HG02885 (cell line): ENCODE data around the gene ARHGAP15.

Experiments used
- ATAC-seq: cut with Tn5 transposase; IDR thresholded peaks from one replicate; pipeline ENCODE4 v1.9.1; 2021; ENCODE audit warnings: mild to moderate bottlenecking; ENCODE audit not compliant: unreplicated experiment, poor library complexity

Gene ARHGAP15

DNA sequence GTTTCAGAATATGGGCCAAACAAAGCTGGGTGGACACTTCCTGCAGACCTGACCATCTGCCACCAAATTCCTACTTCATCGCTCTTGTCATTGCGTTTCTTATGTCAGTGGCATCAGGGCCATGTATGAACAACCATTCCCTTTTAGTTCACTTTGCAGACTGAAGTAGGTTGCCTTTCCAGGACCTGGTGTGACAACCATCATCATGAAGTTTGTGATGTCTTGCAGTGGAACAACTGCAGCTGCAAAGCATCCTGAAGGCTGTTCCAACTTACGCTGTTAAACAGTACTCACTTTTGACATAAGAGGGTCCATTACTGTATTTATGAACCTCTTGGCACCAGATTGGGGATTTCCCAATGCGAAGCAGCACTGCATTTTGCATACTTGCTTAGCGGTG, 511.6 kb downstream of the ARHGAP15 start:
- no peak for ATAC-seq

- peak; percentile 37 for ATAC-seq
These were observed 516.9 kb downstream of the ARHGAP15 start for GRCh38 chr2:143645921-143646645.

DNA sequence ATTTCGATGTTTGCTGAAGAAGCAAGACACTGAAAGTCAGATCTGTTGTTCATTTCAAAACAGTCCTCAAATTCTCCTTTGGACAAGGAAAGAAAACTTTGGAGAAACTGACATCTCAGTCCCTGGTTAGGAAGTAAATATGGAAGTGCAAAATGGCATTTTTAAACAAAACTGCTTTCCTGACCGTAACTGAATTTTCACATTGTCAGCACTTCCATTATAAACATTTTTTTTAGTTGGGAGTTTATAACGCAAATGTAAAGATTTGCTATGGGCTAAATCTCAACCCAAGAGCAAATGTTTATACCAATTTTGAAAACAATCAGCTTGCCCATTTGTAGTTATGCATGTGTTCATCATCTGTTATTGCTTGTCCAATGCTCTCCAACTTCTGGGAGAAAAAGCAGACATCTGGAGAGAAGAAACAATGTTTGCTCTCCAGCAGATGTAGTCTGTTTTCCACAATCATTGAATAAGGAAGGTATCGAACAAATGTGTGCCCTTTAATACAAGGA, 520.1 kb downstream of the ARHGAP15 start:
- no peak for ATAC-seq

GRCh38 chr2:143652692-143653091, 523.5 kb downstream of the ARHGAP15 start:
- ATAC-seq: no peak

DNA sequence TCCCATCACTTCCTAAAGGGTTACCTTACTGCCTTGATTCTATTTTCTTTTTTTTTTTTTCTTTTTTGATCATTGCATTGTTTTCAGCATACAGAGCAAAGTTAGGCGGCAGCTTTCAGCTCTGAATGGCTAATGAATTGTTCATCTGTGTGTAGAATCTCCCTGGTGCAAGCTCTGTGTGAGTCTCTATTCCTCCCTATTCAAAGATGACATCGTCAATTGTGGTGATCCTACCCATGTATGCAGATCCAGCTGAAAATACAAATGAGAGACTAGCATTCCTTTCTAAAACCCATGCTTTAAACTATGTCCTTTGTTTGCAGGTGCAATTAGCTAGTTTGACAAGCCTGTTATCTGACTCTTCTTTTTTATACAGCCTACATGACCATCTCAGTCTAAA, 539.0 kb downstream of the ARHGAP15 start:
- no peak for ATAC-seq

- ATAC-seq: no peak
These were observed 544.8 kb downstream of the ARHGAP15 start for GRCh38 chr2:143674051-143674450.

DNA sequence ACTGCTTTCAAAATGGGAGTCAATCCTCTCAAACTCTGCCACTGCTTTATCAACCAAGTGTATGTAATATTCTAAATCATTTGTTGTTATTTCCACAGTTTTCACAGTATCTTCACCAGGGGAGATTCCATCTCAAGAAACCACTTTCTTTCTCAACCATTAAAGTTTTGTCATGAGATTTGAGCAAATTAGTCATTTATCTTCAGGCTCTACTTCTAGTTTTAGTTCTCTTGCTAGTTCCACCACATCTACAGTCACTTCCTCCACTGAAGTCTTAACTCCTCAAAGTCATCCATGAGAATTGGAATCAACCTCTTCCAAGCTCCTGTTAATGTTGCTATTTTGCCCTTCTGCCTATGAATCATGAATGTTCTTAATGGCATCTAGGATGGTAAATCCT, 545.8 kb downstream of the ARHGAP15 start:
- ATAC-seq: no peak

DNA sequence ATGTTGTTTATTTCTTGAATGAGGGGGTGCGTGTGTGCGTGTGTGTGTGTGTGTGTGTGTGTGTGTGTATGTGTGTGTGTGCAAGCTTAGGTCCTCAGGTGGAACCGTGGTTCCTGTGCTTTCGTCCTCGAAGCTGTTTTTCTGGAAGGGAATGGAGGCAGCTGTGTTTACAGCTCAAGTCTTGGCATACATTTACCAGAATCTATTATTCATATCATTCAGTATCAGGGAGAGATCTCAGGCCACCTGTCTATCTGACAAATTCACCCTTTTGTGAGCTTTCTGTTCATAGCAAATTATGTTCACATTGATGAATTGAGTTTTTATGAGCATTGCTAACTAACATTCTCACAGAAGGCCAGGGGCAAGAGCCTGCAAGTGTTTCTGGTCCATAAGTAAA, 550.4 kb downstream of the ARHGAP15 start:
- ATAC-seq: no peak

- ATAC-seq: no peak
These were observed 551.7 kb downstream of the ARHGAP15 start for GRCh38 chr2:143680885-143681405.

DNA sequence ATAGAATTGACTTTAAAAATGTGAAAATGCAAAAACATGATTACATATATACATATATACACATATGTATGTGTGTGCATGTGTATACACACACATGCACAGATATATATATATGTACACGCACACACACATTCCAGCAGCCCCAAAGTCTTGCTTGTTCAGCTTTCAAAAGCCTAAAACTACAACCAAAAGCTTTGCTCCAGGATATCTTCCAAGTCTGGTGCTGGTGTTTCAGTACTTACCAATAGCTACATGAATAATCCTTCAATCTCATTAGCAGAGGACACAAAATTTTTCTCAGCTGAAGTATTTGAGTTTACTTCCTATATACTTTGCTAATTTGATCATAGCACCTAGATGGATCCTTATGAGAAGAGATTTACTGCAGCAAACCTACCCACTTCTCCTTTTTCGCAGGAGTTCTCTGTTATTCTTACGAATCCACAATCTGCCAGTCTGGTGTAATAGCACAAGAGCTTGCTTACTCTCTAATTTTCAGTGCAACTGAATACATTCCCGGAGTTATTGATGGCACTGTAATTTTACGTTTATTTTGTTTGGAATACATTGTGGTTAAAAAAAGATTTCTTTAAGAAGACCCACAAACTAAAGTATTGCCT, 553.3 kb downstream of the ARHGAP15 start:
- ATAC-seq: no peak

GRCh38 chr2:143683977-143684376, 554.8 kb downstream of the ARHGAP15 start:
- ATAC-seq: no peak

DNA sequence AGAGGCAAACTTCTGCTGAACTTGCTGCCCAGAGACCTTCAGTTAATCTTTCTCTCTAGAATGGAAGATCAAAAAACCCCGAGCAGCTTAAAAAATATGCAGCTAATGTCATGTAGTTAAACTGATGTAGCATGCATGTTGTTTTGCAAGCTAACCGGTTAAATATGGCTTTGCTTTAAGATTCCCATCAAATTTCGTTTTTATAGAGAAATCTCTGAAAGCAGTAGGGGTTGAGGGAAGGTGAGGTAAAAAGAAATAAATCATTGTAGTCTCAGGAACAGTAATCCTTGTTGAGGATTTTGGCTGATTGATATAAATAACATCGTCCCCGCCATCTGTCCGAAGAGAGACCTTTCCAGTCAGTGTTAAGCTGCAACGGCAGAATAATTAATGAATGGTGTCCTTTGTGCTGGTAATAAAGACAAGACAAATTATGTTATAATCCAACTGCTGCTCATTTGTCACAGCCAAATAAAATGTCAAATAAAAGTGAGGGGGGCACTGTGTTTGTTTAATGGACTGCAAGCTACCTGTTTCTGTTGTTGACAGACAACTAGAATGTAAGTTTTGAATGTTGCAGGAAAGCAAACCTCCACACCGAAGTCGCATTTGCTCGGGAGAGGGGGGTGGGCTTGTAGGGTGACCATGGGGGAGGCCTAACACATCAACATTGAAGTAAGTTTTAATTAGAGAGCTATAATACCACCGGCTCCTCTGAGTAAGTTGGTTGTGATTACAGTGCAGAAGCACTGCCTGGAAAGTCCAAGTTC, 555.5 kb downstream of the ARHGAP15 start:
- no peak for ATAC-seq

DNA sequence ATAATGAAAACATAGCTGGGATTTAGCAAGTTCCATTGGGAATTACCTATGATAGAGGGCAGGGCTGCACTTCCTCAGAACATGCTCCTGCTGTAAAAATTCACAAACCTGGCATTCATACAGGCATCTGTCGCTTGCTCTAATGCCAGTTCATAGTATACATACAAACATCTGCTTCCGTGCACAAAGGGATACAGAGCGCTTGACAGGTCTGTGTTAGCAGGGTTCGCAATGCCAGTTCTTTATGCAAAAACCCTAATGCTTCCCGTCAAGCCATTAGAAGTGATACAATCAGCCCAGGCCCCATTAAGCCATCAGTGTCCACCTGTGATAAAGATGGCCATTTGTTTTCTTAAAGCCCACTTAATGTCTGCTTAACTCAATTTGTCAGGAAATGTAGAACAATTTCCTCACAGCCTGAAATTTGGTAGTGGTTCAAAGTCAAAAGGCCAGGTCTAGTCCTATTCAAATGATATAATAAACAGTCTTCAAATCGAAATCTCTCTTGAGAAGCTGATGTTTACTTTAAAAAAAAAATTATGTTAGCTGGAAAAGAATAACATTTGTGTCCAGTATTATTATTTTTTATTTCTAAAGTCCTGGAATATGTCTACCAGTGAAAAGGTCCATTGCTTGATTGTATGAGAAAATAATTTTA, 556.3 kb downstream of the ARHGAP15 start:
- no peak for ATAC-seq

GRCh38 chr2:143686585-143687164, 557.5 kb downstream of the ARHGAP15 start:
- ATAC-seq: no peak

DNA sequence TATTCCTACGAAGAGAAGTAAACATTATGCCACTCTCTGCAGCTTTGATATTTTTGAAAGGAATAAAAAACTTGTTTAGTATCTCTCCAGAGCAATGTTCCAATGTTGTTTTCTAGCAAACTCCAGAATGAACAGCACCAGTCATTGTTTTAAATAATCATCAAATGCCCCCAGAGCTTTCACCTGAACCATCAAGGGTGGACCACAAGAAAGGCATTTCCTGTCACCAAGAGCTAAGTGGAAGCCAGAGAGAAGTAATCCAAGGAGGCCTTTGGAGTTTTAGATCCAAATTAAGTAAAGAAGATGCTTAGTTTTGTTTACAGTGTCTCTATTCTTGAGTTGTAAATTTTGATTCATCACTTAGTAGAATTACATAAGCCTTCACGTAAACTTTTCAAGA, 559.0 kb downstream of the ARHGAP15 start:
- no peak for ATAC-seq

- no peak for ATAC-seq
These were observed 559.6 kb downstream of the ARHGAP15 start for GRCh38 chr2:143688815-143689214.

- no peak for ATAC-seq
These were observed 560.3 kb downstream of the ARHGAP15 start for GRCh38 chr2:143689541-143689940.

DNA sequence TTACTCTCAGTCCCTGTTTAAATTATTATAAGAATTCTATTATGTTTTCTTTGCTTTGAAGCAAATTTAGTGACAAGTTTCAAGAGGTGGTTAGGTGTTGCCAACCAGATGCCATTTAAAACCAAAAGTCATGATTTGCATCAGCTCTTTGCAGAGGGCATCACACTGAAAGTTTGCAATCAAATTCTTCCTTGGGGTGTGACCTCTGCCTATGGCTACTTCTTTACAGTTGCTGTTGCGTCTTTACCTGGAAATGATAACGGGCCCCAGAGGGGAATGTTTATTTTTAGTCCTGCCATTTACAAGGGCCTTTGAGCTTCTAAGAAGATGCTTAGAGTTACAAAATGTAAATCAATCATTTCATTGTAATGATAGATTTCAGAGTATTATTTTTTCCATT, 561.0 kb downstream of the ARHGAP15 start:
- no peak for ATAC-seq

DNA sequence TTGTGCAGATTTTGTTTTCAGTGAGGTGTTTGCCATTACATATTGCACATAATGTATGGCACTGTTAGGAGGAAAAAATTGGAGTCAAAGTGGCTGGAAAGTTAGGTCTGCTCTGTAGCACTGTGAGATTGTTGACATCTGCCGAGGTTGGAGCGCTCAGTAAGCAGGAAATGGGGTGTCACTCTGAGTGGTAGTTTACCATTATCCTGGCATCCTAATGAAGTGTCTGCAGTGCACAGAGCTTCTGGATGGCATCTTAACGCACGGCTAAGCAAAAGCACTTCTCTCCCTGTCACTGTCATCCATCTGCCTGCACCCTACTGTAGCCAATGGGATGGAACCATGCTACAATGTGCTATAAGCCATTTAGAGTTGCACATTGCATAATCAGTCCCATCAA, 561.9 kb downstream of the ARHGAP15 start:
- no peak for ATAC-seq

- ATAC-seq: no peak
These were observed 562.9 kb downstream of the ARHGAP15 start for GRCh38 chr2:143692162-143692561.
